CD1c-positive myeloid dendritic cell (primary cell): ENCODE data around the gene SDK2.
A peak's percentile ranks its signal among the peaks of the same experiment; 100 is the strongest.
"Not testable (repeated sequence)": the region's sequence is repeated elsewhere in the genome, so short reads cannot be mapped to it uniquely, and the experiment has no call there.

Experiments
- DNase-seq: peaks from one replicate; pipeline ENCODE4 v3.0.0-alpha.2; 2016; ENCODE audit errors: extremely low spot score

The SDK2 gene

GRCh38 chr17:73343168-73343634 is 301.0 kb downstream of the SDK2 start:
- no peak for DNase-seq

GRCh38 chr17:73342541-73343167 is 301.6 kb downstream of the SDK2 start:
- DNase-seq: no peak

DNA sequence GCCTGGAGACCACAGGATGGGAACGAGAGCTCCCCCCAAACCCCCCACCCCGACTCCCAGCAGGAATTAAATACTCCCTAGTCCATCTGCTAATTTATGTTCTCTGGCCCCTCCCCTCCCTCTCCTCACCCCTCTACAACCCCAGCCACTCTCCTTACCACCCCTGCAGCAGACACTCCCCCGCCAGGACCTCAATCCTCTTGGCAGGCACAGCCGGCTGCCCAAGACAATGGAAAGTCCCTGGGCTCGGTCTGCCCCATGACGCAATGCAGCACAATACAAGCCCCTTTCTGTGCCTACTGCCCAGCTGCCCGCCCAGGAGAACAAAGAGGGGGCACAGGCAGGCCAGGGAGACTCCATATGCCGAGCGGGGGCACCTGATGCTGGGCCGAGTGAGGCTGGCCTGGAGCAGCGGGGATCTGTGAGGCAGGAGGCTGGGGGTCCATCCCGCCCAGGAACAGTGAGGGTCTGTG is 302.2 kb downstream of the SDK2 start:
- no peak for DNase-seq

DNA sequence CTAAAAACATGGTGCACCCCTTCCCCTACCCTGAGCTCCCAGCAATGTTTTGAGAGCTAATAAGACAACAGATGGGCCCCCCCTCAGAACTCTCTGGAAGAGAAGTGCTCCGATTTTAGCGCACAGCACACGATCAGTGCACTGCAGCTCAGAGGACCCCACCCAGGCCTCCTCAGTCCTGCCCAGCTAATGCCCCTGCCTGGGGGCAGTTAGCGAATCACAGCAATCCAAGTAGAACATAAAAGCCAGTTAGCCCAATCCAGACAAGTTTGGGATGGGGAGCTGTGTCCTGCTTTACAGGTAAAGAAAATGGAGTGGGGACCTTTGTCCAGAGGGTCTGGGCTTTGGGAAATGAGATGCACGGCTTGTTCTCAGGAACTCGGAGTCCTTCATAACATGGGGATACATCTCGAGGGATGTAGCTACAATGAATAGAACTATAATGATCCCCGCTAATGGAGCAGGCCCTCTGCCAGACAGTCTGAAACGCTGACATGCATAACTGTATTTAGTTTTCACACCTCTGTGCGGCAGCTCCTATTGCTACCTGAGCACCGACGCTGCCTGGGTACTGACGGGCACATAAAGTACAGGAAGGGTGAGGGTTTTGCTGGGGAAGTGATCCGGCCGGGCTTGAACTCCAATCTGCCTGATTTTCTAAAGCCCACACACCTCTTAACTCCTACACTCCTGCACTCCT is 302.7 kb downstream of the SDK2 start:
- DNase-seq: no peak

- peak; percentile 66 for DNase-seq
These were observed 304.1 kb downstream of the SDK2 start for GRCh38 chr17:73340093-73340596.

- no peak for DNase-seq
These were observed 305.6 kb downstream of the SDK2 start for GRCh38 chr17:73338566-73339197.

DNA sequence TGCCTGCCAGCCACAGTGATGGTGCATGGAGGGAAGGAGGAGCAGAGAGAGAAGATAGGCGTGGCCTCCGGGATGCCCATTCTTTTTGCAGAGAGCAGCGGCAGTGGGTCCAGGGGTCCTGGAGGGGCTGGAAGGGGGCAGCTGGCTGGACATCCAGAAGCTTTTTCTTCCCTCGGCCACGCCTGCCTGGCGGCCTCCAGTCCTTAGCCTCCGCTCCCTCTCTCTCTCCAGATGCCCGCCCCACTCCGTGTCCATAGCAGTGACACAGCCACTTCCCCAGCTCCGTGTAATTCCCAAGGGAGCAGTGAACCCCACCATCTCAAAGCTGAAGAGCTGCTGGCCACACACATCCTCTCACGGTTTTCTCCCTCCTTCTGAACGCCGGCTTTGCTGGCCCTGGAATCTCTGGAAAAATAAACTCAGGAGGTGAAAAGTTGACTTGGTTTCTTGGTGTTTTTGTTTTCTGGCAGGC is 306.2 kb downstream of the SDK2 start:
- DNase-seq: no peak

DNA sequence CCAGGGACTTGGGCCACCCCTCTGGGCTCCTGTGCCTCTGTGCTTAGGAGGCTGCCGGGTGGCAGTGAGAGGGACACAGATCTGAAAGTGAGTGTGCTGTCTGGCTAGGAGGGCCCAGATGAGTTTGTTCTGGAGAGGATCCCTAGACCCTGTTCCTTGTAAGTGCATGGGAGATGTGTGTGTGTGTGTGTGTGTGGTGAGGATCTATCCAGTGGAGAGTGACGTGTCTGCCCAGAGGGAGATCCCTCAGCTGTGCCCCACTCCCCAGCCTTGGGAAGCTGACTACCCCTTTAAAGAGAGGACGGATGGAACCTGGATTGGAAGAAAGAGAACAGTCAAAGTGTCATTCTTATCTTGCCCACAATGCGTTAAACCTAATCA is 306.9 kb downstream of the SDK2 start:
- no peak for DNase-seq

GRCh38 chr17:73336408-73337329 is 307.6 kb downstream of the SDK2 start:
- DNase-seq: no peak

DNA sequence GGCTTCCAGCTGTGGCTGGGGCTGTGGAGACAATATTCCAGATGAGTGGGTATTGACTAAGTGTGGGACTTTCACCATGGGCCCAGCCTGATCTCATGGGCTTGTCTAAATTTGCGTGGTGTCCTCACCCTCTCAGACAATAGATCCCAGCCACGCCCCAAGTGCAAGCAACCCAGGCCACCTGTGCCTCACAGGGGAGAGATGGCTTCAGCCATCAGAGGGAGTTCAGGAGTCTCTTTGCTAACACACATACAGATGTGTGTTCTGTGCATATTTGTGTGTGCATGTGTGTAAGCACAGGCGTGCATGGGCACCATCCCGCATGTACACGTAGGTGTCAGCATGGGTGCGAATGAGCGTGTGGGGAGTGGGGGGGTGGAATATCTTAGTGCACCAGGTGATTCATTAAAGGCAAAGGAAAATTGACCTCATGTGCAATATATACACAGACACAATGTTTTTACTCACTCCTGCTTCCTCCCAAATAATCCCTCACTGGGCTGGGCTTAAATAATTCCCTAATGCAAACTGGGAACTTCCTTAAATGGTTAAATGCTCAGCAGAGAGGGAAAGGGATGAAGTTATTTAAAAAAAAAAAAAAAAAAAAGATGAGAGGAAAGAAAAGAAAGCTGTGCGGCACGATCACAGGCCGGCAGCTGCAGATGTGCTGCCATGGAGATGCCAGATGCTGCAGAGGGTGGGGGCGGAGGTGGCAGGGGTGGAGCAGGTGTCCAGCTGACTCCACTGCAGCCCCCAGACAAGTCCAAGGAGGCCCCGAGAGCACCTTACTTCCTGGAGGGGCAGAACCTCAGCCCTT is 308.4 kb downstream of the SDK2 start:
- DNase-seq: no peak

DNA sequence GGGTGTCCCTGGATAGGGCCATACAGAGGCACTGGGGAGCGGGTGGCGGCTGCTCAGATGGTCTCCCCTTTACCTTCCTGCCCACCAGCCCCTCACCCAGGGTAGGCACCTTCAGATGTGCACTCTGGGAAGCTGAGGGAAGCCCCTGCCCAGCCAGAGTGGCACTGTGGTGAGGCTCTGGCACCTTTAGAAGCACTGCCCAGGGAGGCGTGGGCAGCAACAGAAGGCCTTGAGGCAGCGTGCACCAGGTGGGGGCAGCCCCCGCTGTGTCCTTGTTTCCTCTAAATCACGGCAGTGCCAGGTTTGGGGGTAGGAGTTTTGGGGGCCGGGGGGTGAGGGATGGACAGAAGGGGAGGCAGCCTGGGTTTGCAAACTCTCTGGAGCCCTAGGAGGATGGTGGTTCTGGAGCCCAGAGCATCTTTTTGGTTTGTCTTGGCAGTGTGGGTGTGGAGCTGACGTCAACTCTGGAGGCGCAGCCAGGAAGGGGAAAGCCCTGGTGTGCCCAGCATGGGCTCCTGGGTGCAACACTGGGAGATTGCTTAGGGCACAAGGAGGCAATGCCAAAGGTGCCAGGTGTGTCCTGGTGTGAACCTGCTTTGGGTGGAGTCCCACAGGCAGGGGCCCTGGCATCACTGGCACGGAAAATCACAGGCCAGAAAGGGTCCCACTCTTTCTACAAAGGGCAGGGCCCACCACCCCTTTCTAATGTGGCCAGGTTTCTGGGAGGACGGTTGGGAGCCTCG is 309.3 kb downstream of the SDK2 start:
- no peak for DNase-seq

DNA sequence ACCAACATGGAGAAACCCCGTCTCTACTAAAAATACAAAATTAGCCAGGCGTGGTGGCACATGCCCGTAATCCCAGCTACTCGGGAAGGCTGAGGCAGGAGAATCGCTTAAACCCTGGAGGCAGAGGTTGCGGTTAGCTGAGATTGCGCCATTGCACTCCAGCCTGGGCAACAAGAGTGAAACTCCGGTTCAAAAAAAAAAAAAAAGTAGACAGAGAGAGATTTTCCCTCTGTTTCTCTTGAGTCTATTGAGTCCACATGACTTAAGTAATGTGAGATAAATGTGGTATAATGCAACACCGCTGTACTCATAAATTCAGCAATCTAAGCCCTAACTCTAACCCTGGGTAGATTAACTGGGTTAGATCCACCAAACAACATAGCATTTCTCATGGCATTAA is 310.8 kb downstream of the SDK2 start:
- DNase-seq: not testable (repeated sequence)

DNA sequence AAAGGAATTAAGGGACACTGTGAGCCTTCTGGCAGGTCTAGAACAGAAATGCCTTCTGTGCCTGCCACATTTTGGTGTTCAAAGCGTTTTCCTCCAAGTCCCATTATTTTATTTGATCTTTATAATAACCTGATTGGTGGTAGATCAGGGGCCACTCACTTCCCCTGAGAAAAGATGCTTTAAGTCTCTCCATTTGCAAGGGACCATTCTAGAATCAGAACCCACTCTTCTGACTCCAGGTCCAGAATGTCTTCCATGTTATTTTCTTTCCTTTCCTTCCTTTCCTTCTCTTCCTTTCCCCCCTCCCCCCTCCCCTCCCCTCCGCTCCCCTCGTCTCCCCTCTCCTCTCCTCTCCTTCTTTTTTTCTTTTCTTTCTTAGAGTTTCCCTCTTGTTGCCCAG is 313.2 kb downstream of the SDK2 start:
- no peak for DNase-seq

- DNase-seq: no peak
These were observed 316.6 kb downstream of the SDK2 start for GRCh38 chr17:73327676-73328075.

DNA sequence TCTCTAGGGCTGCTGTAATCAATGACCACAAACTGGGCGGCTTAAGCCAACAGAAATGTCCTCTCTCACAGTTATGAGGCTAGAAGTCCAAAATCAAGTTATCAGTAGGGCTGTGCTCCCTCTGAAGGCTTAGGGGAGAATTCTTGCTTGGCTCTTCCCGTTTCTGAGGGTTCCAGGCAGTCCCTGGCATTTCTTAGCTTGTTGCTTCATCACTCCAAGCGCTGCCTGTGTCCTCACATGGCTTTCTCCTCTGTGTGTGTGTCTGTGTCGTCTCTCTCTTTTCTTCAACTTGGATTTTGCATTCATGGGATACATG is 318.8 kb downstream of the SDK2 start:
- DNase-seq: peak; percentile 32

DNA sequence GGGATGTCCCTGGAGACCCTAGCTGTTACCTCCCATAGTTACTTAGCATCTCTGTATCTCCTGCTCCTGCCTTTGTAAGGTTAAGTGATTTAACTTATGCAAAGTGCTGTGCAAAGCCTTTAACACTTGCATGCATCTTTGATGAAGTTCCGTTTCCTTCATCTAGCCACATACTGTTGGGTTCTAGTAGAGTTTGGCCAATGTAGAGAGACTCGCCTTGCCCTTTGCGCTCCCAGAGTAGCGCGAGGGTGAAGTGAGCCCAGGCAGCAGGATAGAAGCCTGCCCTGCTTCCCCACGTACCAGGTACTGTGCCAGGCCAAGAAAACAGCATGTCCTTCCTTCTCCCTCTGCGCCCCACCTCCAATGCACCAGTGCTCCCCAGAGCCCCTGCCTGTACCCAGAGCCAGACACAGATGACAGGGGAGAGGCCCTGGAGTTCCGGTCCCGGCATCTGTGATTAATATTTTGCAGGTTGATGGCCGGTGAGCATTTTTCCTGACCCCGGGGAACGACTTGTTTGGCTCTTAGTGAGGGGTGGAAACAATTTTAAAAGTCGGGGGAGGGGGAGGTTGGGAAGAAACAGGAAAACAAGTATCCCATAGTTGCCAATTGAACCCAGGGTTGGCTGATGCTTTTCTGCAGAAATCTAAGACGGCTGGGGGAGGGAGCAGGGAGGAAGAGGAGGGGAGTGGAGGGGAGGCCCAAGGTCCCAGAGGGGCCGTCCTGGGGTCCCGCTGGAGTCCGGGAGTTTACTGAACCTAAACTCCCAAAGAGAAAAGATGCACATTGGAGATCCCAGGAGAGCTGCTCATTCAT is 319.3 kb downstream of the SDK2 start:
- no peak for DNase-seq

DNA sequence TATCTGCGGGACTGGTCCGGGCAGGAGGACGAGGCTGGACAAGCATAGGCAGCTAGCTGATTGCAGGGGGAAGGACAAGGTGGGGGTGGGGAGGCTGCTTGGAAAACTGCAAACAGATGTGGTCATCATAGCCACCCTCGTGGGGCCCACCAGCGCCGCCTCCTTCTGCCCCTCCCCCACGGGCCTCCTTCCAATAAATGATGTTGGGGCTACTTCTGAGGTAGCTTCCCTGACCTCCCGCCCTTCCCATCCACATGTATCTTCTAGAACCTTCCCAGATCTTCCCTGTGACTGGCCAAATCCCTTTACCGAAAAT is 320.1 kb downstream of the SDK2 start:
- DNase-seq: no peak

DNA sequence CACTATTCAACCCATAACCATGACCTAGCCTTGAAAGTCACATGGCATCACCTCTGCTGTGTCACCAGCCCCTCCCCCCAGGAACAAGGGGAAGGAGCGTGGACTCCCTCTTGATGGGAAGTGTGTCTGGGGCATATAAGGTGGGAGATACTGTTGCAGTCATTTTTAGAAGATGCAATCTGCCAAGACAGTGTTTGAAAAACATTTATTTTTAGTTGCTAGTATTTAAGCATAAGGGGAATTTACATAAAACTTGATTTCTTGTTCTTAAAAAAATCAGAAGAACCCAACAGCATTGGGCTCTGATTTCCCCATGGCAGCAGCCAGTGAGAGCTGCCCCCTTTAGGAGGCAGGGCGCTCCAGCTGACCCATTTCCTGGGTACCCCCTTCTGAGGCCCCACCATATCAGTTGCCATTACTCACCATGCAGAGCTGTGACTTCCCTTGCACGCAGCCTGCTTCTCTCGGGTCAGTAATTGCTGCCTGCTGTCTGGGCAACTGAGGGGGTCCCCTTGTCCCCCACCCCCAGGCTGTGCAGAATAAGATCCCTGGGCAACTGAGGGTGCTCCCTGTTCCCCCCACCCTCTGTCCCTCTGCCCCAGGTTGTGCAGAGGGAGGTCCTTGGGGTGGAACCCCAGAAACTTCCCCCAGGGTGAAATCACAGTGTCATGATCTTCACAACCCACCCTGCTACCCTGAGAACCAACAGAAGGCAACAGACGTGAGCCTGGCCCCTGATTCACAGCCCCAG is 320.7 kb downstream of the SDK2 start:
- no peak for DNase-seq
